ENCODE data around the gene ACTBL2. TPM values are rescaled to one million over a fixed set of nuclear protein-coding genes. Genes with fewer than 3 reads are reported as not detected.

The ACTBL2 gene
- 0.16 and 0.83 TPM in 2 replicates for total RNA-seq
- polyA plus RNA-seq = 0.17 TPM in 1 of 2 replicates, not detected in the other

GRCh38 chr5:57482671-57483106, at the start of gene ACTBL2:
ACTBL2 (minus strand) TSS chr5:57482811; CDS start chr5:57482707, 104 bp downstream.
- Histone ChIP-seq H3K4me3 (no peak within 1 kb of the TSS), H3K9me2 (replicated peaks; ENCODE audit: insufficient read depth) (no peaks in the 10 kb centered on the region), H3K9me3 (ENCODE audit: low read depth) (no peaks in the 10 kb centered on the region), H4K20me1 (ENCODE audit: insufficient read depth, poor library complexity, severe bottlenecking) (no peaks in the 10 kb centered on the region), H3K27me3 (no peaks in the 10 kb centered on the region), H3K4me2 (no peak within 1 kb of the TSS), H2AFZ (no peak within 1 kb of the TSS), H3K27ac (no peak within 1 kb of the TSS), H3K36me3 (replicated peaks; ENCODE audit: insufficient read depth, low read depth) (no peaks in the 10 kb centered on the region), H3K79me2 (no peaks in the 10 kb centered on the region), H3K4me1 (ENCODE audit: insufficient read depth) (no peaks in the 10 kb centered on the region)
- TF ChIP-seq EZH2phosphoT487 (IDR thresholded peaks at IDR 0.05; ENCODE audit: low read depth, severe bottlenecking, unreplicated experiment) = no peak
- peak; percentile 28 for DNase-seq (ENCODE audit: low spot score)
- 61% methylated on average over 5 of the region's 5 CpGs for WGBS (ENCODE audit: low lambda C conversion rate, missing lambda C conversion rate)

GRCh38 chr5:57531333-57531732, 48.7 kb upstream of the ACTBL2 start:
- Histone ChIP-seq H3K4me1 (ENCODE audit: insufficient read depth) (no peaks in the 10 kb centered on the region), H3K4me3 (no peak overlapping the region), H3K9me2 (replicated peaks; ENCODE audit: insufficient read depth) (no peaks in the 10 kb centered on the region), H3K79me2 (no peaks in the 10 kb centered on the region), H3K9me3 (ENCODE audit: low read depth) (no peaks in the 10 kb centered on the region), H3K27ac (no peak overlapping the region), H3K36me3 (replicated peaks; ENCODE audit: insufficient read depth, low read depth) (no peaks in the 10 kb centered on the region), H3K27me3 (no peaks in the 10 kb centered on the region), H2AFZ (no peak overlapping the region), H4K20me1 (ENCODE audit: insufficient read depth, poor library complexity, severe bottlenecking) (no peaks in the 10 kb centered on the region), H3K4me2 (no peak overlapping the region)
- TF ChIP-seq EZH2 (IDR thresholded peaks at IDR 0.05; ENCODE audit: borderline replicate concordance) = no peak
- no peak for TF ChIP-seq EZH2phosphoT487 (IDR thresholded peaks at IDR 0.05; ENCODE audit: low read depth, severe bottlenecking, unreplicated experiment)
- no peak for TF ChIP-seq CTCF (IDR thresholded peaks at IDR 0.05; ENCODE audit: poor library complexity)
- no peak for DNase-seq (ENCODE audit: low spot score)
- 83% methylated on average over 1 of the region's 1 CpG for WGBS (ENCODE audit: low lambda C conversion rate, missing lambda C conversion rate)

GRCh38 chr5:57529864-57530263, 47.3 kb upstream of the ACTBL2 start:
- H3K27me3 ChIP-seq = no peaks in the 10 kb centered on the region
- no peaks in the 10 kb centered on the region for H3K79me2 ChIP-seq
- no peaks in the 10 kb centered on the region for H4K20me1 ChIP-seq (ENCODE audit: insufficient read depth, poor library complexity, severe bottlenecking)
- no peak overlapping the region for H3K27ac ChIP-seq
- H3K9me2 ChIP-seq (replicated peaks; ENCODE audit: insufficient read depth) = no peaks in the 10 kb centered on the region
- TF ChIP-seq CTCF (IDR thresholded peaks at IDR 0.05; ENCODE audit: poor library complexity) (no peak), EZH2 (IDR thresholded peaks at IDR 0.05; ENCODE audit: borderline replicate concordance) (no peak), EZH2phosphoT487 (IDR thresholded peaks at IDR 0.05; ENCODE audit: low read depth, severe bottlenecking, unreplicated experiment) (no peak)
- no peaks in the 10 kb centered on the region for H3K36me3 ChIP-seq (replicated peaks; ENCODE audit: insufficient read depth, low read depth)
- H3K4me3 ChIP-seq = no peak overlapping the region
- H2AFZ ChIP-seq = no peak overlapping the region
- 75% methylated on average over 4 of the region's 4 CpGs for WGBS (ENCODE audit: low lambda C conversion rate, missing lambda C conversion rate)
- H3K4me2 ChIP-seq = no peak overlapping the region
- H3K9me3 ChIP-seq (ENCODE audit: low read depth) = no peaks in the 10 kb centered on the region
- peaks cover under 1% of the 10 kb centered on the region for H3K4me1 ChIP-seq (ENCODE audit: insufficient read depth)
- DNase-seq (ENCODE audit: low spot score) = no peak

GRCh38 chr5:57527870-57528269, 45.3 kb upstream of the ACTBL2 start:
- no peak for DNase-seq (ENCODE audit: low spot score)
- WGBS (ENCODE audit: low lambda C conversion rate, missing lambda C conversion rate) = 86% methylated on average over 4 of the region's 4 CpGs
- no peak overlapping the region for H2AFZ ChIP-seq
- no peaks in the 10 kb centered on the region for H3K36me3 ChIP-seq (replicated peaks; ENCODE audit: insufficient read depth, low read depth)
- peaks cover 6% of the 10 kb centered on the region for H3K4me1 ChIP-seq (ENCODE audit: insufficient read depth)
- no peaks in the 10 kb centered on the region for H3K9me3 ChIP-seq (ENCODE audit: low read depth)
- H3K4me3 ChIP-seq = no peak overlapping the region
- H3K27me3 ChIP-seq = no peaks in the 10 kb centered on the region
- no peak overlapping the region for H3K4me2 ChIP-seq
- no peaks in the 10 kb centered on the region for H4K20me1 ChIP-seq (ENCODE audit: insufficient read depth, poor library complexity, severe bottlenecking)
- no peak overlapping the region for H3K27ac ChIP-seq
- TF ChIP-seq CTCF (IDR thresholded peaks at IDR 0.05; ENCODE audit: poor library complexity) (no peak), EZH2phosphoT487 (IDR thresholded peaks at IDR 0.05; ENCODE audit: low read depth, severe bottlenecking, unreplicated experiment) (no peak), EZH2 (IDR thresholded peaks at IDR 0.05; ENCODE audit: borderline replicate concordance) (no peak)
- no peaks in the 10 kb centered on the region for H3K9me2 ChIP-seq (replicated peaks; ENCODE audit: insufficient read depth)
- no peaks in the 10 kb centered on the region for H3K79me2 ChIP-seq
